Fibroblast of gingiva (primary cell): ENCODE results near the gene PLEKHG1.

Experiments used
- DNase-seq: peaks from one replicate; pipeline ENCODE4 v3.0.0-alpha.2; 2011; ENCODE audit warnings: low read depth

PLEKHG1 gene

DNA sequence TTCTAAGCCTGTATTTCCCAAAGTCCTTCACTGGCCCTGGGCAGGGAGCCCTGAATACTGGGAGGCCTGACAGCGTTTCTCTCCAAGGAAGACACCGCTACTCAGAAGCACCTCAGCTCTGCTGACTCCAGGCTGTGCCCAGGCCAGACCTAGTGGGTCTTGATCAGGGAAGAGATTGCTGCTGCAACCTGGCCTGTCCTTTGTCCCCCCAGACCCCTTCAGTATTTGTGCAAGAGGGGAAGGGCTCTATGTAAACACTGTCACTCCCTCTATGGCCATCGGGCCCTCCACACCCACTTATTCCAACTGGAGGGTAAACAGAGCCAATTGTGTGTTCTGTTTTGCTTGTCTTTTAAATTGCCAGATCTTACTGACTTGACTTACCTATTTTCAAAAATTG, 20.6 kb downstream of the PLEKHG1 start:
- no peak for DNase-seq

DNA sequence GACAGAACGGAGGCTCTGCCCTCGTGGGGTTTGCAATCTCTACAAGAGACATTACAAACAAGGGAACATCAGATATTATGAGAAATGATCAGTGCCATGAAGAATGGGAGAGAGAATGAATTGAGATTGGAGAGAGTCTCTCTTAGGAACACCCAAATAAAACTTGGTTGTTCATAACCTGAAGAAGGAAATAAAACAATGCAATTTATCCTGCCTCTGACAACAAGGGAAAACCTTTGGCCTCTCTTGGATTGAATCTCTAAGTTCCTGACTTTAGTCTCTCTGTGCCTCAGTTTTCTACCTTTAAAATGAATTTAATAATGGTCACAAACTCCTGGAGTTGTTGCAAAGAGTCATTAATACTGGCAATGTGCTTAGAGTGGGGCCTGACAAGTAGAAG, 21.1 kb downstream of the PLEKHG1 start:
- no peak for DNase-seq

DNA sequence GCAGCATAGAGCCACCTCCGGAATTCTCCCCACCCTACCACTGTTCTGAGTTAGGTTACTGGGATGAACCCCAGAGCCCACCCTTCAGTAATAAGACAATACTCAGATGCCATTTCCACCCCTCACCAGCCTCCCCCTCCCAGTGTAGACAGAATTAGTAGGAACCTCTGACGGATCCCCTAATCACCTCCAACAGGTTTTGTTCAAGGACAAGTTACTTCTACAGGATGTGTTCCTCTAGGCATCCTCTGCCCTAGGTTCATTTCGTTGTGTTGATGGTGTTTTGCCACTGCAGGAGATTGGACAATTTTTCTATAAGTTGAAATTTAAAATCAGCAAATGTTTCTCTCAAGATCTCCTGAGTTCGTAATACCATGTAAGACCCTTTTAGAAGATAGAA, 22.8 kb downstream of the PLEKHG1 start:
- no peak for DNase-seq

DNA sequence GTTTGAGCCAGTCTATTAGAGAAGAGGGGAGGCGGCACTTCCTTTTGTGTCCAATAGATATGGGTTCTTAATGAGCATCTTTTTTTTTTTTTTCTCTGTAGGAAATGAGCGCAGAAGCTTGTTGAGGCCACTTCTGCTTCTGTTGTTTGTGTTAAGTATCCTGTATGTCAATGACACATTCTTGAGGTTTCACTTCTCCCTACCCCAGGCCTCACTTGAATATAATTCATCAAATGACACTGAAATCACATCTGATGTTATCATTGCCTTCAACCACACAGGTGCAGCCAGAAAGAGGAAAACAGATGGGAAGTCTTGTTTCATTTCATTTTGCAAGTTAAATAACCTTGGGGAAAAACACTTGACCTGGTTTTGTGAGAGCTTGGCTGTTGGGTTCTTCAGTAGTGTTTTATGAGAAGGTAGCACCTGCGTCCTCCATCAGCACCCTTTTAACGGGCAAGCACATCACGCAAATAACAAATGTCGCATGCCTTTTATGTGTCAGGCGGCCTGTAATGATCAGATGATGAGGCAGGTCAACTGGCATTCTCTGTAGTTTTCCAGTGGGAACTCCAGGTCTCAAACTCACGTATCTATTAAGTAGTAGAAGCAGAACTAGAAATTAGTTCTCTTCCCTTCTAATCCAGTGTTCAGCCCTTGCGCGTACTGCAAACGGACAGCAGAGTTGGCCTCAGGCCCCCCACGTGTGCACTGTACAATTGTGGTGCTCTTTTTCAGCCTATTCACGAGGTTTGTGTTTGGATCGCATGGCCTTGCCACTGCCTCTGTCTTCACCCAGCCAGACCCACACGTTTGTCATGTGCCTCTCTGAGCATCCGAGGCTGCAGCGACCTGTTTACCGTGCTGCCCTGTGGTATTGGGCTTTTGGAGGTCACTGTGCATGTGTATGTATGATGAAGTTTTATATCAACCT, 23.5 kb downstream of the PLEKHG1 start:
- DNase-seq = no peak

DNA sequence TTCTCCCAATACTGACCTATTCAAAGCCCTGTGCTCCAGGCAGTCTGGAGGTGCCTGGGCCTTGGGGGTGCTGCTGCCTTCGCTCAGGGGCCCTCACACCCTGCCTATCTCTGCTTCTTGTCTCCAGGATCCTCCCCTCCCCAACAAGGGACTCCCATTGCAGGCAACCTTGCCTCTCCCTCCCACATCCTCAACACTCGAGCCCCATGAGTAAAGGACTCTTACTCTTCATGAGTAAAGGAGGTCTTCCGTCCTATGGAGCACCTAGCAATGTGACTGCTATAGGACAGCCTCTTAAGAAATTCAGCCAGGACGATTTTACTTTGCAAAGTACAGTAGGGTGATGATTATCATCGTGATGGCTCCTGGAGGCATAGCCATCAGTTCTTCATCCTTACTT, 24.5 kb downstream of the PLEKHG1 start:
- DNase-seq = no peak

DNA sequence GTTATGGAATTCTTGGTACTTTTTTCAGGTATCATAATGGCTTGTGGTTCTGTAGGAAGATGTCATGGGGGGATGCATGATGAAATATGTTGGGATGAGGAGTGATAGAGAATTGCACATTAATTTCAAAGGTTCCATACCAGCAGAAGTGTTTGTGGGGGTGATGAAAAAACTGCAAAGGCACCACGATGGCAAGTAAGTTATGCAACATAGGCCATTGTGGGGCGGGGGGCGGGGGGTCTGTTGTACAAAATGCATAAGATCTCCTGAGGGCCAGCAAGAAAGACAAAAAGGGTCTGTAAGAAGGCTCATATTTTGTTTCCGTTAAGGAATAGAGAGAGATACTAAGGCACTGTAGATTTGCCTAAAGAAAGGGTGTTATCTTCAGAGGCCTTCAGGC, 26.2 kb downstream of the PLEKHG1 start:
- DNase-seq = no peak

DNA sequence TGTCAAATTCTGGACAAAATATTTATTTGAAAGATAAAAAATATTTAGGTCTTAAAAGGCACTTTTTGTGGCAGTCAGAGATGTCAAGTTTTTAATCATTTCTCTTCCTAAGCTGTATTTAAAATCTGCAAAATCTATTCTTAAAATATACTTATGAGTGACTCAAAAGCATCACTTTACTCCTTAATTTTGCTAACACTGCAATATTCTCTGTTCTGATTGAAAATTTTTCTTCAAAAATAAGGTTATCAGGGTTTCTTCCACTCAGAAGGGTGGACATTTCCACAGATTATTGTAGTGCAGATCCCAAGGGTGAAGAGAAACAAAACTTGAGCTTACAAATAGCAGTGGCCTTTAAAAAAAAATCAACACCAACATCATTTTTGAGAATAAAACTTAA, 27.5 kb downstream of the PLEKHG1 start:
- no peak for DNase-seq

DNA sequence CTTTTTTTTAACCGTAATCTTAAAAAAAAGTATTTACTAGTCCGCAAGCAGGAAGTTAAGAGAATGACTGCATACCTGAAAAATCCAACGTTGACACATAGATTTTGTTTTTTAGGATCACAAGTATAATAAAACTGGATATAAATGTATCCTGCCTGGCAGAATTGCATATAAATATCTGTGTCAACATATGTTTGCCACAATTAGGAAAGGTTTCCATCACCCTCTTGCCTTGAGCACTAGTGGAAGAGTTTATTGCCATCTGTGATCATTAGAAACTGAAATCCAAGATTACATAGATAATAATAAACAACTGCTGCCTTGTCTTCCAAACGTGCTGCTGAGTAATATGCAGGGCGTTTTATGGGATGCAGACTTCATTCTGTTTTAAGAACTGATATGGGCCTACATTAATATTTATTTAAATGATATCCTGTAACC, 27.9 kb downstream of the PLEKHG1 start:
- no peak for DNase-seq

DNA sequence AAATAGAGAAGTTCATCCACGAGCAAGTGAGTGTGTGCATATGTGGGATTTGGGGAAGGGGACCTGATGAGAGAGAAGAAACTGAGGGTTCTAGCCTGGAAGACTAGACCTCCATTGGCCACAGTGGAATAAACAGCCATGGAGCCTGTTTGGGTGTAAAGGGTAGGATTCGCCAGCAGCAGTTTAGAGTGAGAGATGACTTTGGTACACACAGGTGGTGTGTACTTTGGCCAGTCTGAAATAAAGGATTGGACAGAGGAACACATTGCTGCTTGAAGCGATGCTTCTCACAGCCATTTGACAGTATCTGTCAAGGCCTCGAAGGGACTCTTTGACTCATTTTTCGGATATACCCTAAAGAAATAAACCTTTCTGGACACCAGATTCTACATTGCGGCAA, 29.2 kb downstream of the PLEKHG1 start:
- DNase-seq = no peak

DNA sequence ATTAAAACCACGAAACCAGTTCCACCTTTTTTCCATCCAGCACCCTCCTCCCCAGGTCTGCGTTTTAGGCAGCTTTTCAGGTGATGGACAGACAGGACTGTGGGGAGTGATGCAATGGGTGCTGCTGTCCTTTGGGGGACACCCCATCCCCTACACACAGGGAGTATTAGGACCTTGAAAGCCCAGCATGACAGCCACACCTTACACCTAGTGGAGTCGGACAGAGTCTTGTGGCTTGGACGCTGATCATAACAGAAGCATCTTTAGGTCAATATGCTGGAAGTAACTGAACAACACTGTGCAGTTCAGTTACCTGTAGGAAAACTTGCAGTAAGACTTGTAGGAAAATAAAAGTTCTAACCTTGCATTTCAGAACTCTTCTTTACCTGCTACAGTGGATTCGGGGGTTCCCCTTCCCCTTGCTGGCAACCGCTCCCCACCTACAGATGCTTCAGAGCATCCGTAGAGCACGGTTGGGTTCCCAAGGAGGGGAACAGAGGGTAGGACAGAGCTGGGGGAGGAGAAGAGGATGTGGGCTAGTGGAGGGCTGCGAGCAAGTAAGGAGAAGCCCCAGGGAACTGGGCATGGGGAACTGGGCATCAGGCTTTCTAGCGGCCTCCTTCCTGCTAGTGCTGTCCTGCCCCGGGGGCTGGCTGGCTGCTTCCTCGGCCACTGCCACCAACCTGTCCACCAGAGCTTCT, 31.7 kb downstream of the PLEKHG1 start:
- DNase-seq = no peak

DNA sequence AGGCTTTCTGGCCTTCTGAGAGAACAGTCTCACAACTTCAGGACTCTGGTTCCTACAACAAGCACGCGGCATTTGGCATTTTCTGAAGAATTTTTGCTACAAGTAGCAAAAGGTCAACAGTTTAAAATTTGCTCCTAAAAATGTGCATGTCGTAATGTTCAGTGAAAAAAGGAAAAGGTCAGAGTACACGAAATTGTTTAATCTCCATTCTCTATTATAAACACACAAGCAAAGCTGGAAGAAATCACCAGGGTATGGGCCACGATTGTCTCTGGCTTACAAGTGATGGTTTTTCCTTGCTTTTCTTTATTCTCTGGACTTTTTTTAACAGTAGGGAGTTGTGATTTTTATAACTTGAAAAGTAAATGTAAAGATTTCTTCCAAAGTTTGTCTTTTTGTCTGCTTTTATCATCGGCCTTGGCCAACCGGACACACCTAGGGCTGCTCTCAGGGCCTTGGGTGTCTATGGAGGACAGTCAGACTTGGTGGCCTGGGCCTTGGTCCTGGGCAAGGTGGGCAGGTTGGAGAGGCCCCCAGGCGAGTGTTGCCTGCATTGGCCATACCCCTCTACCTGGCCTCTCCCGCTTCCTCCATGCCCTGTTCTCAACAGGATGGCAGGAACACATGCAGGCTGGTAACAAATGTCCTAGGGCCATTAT, 32.4 kb downstream of the PLEKHG1 start:
- DNase-seq = peak; percentile 24

DNA sequence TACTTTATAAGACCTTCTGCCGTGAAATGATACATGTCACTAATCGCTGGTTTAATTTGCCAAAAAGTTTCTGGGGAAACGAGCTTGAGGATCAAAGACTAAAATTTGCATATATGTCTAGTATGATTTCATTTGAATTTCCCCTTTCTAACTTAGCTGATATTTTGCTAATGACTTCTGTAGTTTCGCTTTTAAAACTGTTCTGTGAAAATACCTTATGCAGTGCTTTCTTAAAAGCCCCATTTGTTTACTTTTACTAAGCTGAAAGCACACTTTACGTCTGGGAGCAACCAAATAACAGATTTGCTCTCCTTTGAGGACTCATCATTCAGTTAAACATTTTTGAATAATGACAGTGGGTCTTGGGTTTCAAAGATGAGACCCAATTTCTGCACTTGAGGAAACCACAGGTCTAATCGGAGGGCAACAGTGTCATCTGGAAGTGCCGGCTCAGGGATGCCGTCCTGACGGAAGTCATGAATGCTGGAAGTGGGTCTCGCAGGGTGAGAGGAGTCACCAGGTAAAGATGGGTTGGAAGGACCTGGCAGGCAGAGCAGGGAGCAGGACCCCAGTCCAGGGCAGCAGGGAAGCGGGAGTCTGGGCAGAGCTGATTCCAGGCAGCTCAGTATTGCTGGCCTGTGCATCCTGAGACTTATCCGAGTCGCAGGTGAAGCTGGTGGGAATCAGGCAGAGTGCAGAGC, 33.2 kb downstream of the PLEKHG1 start:
- DNase-seq = no peak

DNA sequence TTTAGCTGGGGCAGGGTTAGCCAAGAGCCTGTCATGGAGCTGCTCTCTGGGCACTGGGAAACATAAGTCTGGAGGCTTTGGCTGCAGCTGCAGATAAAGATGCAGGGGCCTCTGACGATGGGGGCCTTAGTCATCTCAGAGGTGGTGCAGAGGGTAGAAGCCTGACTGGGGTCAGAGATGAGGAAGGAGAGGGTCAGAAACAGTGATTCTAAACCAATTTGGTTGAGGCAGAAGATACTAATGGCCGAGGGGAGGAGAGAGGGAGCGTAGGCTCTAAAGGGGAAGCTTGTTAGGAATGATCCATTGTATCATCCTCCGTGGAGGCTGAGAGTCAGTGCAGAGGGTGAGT, 33.8 kb downstream of the PLEKHG1 start:
- no peak for DNase-seq

DNA sequence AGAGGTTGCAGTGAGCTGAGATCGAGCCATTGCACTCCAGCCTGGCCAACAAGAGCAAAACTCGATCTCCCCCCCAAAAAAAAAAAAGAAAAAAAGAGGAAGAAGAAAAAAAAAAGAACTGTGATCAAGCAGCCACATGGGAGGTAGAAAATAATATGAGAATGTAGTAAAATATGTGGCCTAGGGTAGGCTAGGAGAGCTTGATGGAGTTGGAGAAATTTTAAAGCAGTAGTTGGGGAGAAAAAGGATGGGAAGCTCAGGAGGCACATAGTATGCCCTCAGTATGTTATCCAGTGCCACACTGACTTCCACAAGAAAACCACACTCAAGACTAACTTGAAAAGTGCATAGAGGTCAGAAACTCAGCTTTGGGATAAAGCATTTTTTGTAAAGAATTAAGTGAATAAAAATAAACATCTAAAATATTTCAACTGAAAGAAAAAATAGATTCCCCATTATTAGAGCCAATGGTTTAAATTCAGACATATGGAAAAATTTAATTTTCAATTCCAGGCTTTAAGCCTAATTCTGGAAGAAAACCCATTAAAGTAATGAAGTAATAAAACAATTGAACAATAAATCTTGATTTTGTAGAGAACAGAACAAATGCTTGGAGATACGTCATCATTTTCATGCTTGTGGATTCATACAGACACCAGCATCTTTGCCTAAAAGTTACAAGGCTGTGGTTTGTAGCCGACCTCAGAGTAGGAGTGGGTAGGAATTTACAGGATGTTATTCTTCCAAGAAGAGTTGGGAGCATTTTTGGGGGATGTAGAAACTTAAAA, 34.7 kb downstream of the PLEKHG1 start:
- no peak for DNase-seq

DNA sequence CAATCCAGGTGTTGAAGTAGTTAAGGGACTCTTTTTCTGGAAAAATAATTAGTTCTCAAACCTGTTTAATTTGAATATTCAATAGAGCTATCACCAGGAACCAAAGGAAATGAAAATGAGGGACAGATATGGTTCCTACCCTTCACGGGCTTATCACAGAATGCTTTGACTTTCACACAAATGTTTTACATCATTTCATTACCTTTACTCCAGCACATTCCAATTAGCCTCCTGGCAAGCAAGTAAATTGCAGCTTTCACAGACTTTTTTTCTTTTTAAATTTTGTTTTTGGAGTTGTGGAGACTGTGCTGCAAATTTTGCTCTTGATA, 35.2 kb downstream of the PLEKHG1 start:
- DNase-seq = no peak

DNA sequence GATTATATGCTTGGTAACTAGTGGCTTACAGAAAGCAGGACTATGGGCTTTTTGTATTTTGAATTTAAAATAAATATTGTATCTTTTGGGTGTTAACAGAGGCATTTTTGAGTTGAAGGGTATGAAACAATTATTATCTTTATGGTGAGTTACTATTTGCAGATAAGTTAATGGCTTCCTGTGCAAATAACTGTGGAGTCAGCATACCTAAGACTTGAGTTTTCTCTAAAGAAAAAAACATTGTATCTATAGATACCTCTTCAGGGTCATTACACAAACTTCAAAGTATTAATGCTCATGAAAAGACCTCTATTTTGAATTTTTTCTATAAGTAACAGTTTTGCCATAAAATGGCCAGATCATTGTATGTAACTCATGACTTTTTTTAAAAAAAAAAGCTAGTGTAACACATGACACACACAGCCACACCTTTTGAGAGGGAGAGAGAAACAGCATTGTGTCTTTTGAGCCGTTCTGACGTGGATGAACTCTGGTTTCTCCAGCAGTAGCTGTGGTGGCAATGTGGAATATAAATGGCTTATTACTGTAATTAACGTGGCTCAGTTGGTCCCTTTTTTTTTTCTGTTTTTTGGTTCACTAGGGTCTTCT, 36.3 kb downstream of the PLEKHG1 start:
- no peak for DNase-seq

DNA sequence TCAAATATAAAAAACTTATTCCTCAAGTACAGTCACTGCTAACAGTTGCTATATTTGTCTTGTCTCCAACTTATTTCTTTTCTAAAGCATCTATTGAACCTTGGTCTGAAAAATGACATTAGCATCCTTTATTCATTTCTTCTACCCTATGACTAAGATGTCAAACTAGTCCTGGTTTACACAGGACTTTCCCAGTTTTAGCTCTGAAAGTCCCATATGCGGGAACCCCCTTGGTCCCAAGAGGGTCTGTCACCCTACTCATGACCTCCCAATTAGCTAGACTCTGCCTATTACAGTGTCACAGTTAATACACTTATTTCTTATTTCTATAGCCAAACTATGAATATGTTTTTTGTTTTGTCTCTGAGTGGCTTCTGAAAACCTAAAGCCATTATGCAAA, 37.1 kb downstream of the PLEKHG1 start:
- no peak for DNase-seq

DNA sequence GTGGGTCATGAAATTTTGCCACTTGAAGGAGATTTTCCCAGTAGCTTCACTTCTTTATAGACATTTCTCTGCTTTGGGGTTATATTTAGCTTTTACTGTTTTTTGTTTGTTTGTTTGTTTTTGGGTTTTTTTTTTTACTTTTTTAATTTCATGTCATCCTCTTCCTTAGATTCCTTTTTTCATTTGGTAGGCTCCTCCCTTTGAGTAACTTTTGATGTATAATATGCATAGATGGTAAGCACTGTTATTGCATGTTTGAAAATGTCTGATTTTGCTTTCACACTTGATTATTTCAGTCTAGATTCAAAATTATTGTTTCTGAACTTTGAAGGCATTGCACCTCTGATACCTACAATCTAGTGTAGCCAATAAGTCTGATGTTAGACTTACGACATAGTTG, 37.6 kb downstream of the PLEKHG1 start:
- DNase-seq = no peak

DNA sequence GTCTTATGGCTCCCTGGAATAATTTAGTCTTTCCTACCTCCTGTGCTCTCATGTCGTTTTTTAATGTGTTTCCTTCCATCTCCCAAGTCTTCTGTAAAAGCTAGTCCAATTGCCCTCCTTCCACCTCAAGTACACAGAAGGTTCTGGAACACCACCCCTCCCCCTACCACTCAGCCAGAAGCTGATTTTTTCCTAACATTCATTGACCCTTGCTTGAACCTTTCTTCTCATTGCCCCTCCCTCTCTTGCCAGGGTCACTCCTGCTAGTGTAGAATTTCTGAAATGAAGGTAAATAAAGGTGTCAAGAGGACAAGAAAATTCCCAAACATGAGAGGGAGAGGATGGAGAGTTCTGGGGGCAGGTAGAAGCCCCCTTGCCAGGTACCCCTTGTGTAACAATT, 38.6 kb downstream of the PLEKHG1 start:
- no peak for DNase-seq

DNA sequence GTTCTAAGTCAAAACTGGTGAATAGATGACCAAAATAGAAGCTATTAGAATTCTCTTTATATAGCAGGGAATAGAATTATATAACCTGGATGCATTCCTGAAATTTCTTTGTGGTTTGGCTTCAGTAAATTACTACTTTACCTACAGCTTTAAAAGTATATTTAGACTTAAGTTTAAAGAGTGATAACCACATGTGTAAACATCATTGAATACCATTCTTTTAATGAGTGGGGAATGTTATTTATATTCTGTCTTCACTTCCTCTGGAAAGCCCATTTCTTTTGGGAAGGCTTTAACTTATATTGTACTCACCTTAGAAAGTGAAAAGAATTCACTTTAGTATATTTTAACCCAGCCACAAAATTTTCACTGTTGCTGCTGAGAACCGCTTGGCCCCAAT, 39.1 kb downstream of the PLEKHG1 start:
- DNase-seq = no peak

DNA sequence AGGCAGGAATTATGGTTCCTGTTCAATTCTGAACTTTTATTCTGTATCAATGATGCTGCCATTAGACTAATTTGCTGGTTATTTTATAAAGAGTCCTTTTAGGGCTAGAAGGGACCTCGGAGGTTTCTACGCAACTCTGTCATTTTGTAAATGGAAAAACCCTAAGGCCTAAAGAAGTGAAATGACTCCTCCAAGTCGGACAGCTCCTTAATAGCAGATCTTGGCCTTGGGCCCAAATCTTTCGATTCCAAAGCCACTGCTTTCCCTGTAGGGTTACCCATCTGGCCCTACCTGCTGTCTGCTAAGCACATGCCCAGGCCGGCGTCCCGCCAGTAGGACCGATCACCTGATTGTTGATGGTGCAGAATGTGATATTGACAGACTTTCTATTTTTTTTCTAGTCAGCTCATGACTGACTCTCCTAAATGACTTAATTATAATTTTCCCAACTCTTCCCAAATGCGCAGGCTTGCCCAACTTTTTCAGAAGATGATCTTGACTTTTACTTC, 40.2 kb downstream of the PLEKHG1 start:
- no peak for DNase-seq
